OCI-LY7 (cell line): Measurements from ENCODE around the gene IFFO2.

ENCODE experiments used
- CTCF ChIP-seq: fragments of 200-600 bp; sonication (generic); conservative IDR thresholded peaks from 2 replicates; pipeline ENCODE4 v1.5.1; 2014; ENCODE audit warnings: mild to moderate bottlenecking, antibody characterized with exemption, low read length, moderate library complexity, mixed read lengths
- EZH2phosphoT487 ChIP-seq: fragments of 200-600 bp; sonication (generic); IDR thresholded peaks from 2 replicates; pipeline ENCODE4 v1.6.1; 2018; ENCODE audit warnings: low read depth, borderline replicate concordance, mild to moderate bottlenecking, mixed run types, antibody characterized with exemption, low read length, moderate library complexity, mixed read lengths

- 0 out of 2 replicates have a peak, but pooled peaks have one; percentile 19 for TF ChIP-seq CTCF
- no peak for TF ChIP-seq EZH2phosphoT487
Measured at GRCh38 chr1:18921516-18922251, 34.8 kb downstream of the IFFO2 start.
